CD4-positive, alpha-beta T cell (primary cell): ENCODE data around the gene ALDOC. TPM values are rescaled to one million over a fixed set of nuclear protein-coding genes. Genes with fewer than 3 reads are reported as not detected.

Experiments used
- ATAC-seq: fragments of 200-7000 bp; cut with Tn5 transposase; one replicate; pipeline ENCODE4 v1.10.0; 2022; ENCODE audit warnings: mild to moderate bottlenecking; ENCODE audit not compliant: poor library complexity
- CTCF ChIA-PET: fragments of 350-600 bp; sonication (Branson Sonifier 250); formaldehyde crosslinking; loops from one replicate; lab custom pipeline; 2021; ENCODE audit warnings: antibody characterized with exemption, inconsistent platforms; lab: Charles Lee
- POLR2A ChIA-PET: fragments of 350-600 bp; sonication (Branson Sonifier 250); formaldehyde crosslinking; loops from one replicate; lab custom pipeline; 2021; ENCODE audit warnings: antibody characterized with exemption, inconsistent platforms; lab: Charles Lee
- DNase-seq, 14 experiments: peaks; one replicate each; pipeline ENCODE4 v3.0.0-alpha.2; 2013 to 2020; ENCODE audit warnings: mixed read lengths in 2 of 14
- H3K27ac ChIP-seq, 2 donors: one replicate each; pipeline versions ENCODE4 v1.5.1 to v1.7.0; 2013; ENCODE audit warnings: low read length in 2 of 2, low read depth in 1 of 2, mild to moderate bottlenecking in 1 of 2
- H3K27me3 ChIP-seq, 2 experiments: 1 replicate in 1 of 2; 2 replicates in 1 of 2; pipeline versions ENCODE4 v1.6.1 to v1.7.0; 2013; ENCODE audit warnings: low read length in 2 of 2, control low read depth in 1 of 2, mild to moderate bottlenecking in 1 of 2, moderate library complexity in 1 of 2; ENCODE audit not compliant: insufficient read depth in 2 of 2, control insufficient read depth in 1 of 2
- H3K36me3 ChIP-seq: one replicate; pipeline ENCODE4 v1.6.1; 2013; ENCODE audit warnings: low read length, control low read depth; ENCODE audit not compliant: insufficient read depth
- H3K4me1 ChIP-seq: one replicate; pipeline ENCODE4 v1.6.1; 2013; ENCODE audit warnings: low read length, control low read depth; ENCODE audit not compliant: insufficient read depth
- H3K4me3 ChIP-seq: one replicate; pipeline ENCODE4 v1.5.1; 2013; ENCODE audit warnings: mild to moderate bottlenecking, low read length, moderate library complexity
- H3K9me3 ChIP-seq, 2 experiments: 1 replicate in 1 of 2; 2 replicates in 1 of 2; pipeline versions ENCODE4 v1.6.1 to v1.7.0; 2013; ENCODE audit warnings: low read length in 2 of 2, mild to moderate bottlenecking in 2 of 2, control low read depth in 1 of 2, moderate library complexity in 1 of 2; ENCODE audit not compliant: control insufficient read depth in 1 of 2, insufficient read depth in 1 of 2
- H3K27ac Mint-ChIP-seq: one replicate; pipeline ENCODE4 v1.8.0; 2020; ENCODE audit warnings: mixed read lengths
- H3K27me3 Mint-ChIP-seq: one replicate; pipeline ENCODE4 v1.8.0; 2021; ENCODE audit warnings: mixed read lengths
- H3K36me3 Mint-ChIP-seq: one replicate; pipeline ENCODE4 v1.8.0; 2021; ENCODE audit warnings: low read depth, mixed read lengths
- H3K4me1 Mint-ChIP-seq: one replicate; pipeline ENCODE4 v1.8.0; 2021; ENCODE audit warnings: low read depth, mixed read lengths
- H3K4me3 Mint-ChIP-seq: one replicate; pipeline ENCODE4 v1.8.0; 2020; ENCODE audit warnings: mild to moderate bottlenecking, mixed read lengths
- H3K9me3 Mint-ChIP-seq: one replicate; pipeline ENCODE4 v1.8.0; 2020; ENCODE audit warnings: mixed read lengths
- CTCF ChIP-seq: fragments of 200-600 bp; IDR thresholded peaks from one replicate; pipeline ENCODE4 v1.8.0; 2022; ENCODE audit warnings: antibody characterized with exemption, mild to moderate bottlenecking
- intact Hi-C, 2 experiments: fragments of 100-400 bp; cut with DNase I in 1 of 2; cut with micrococcal nuclease in 1 of 2; formaldehyde crosslinking; loops; one replicate each; pipeline versions ENCODE4 v1.15.1 to v1.9.0; 2023 to 2025; cut with DNase I, micrococcal nuclease
- total RNA-seq, 174 experiments: library from RNA in 2 of 174; stranded (reverse) in 2 of 174; gene quantifications; one replicate each; pipeline ENCODE4 v1.2.3 and lab custom pipeline; 2021 to 2026

Gene ALDOC
- total RNA-seq, 2 experiments from 2014 or later, result 21.8 to 22.7 TPM

DNA sequence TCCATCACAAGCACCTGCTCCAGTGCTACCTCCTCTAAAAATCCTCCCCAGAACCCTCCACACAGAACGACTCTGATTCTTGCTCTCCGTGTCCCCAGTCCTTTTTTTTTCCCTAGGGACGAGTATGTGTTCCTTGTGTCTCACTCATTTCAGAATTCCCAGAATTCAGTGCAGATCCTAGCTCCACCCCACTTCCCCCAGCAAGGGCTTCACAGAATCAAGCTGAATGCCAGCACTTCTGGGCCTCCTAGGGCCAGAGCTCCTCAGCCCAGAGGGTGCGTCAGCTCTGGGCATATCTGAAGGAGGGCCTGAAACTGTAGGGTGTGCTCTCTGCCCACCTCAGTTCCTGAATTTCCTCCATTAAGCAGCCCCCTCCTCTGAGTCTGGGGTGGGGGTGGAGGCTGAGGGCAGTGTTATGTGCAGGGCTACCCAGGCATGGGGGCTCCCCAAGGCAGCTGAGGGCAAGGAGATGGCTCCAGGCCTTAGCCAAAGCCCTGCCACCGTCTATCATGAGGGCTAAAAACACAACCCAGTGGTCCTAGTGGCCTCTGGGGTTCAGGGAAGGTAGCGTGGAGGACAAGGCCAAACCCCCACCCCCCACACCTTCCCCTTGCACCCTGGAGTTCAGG, 30.8 kb downstream of the ALDOC start:
- H3K4me3 ChIP-seq, result no peak overlapping the region
- peak overlapping the region; percentile 56 for H3K27ac Mint-ChIP-seq
- H3K27ac ChIP-seq, result no peak overlapping the region
- peaks cover 40% of the 10 kb centered on the region for H3K4me1 ChIP-seq
- H3K27me3 Mint-ChIP-seq, result no peaks in the 10 kb centered on the region
- no peaks in the 10 kb centered on the region for H3K9me3 ChIP-seq
- H3K27me3 ChIP-seq, result no peaks in the 10 kb centered on the region
- DNase-seq (no peak), ATAC-seq (no peak)
- H3K4me1 Mint-ChIP-seq, result peaks cover 38% of the 10 kb centered on the region
- no peaks in the 10 kb centered on the region for H3K9me3 Mint-ChIP-seq
- H3K36me3 ChIP-seq, result peaks cover 18% of the 10 kb centered on the region
- peaks cover 9% of the 10 kb centered on the region for H3K36me3 Mint-ChIP-seq
- TF ChIP-seq CTCF, result no peak
- ChIA-PET POLR2A (interaction anchor here (0.8 kb wide), 1 partner anchor 54 kb away, joined by 3 read pairs; no protein-coding TSS in a partner anchor), CTCF (no interaction called here)
- H3K4me3 Mint-ChIP-seq, result no peak overlapping the region
- intact Hi-C loops, result loop anchor here in 1 of 2 experiments (5.0 to 10.0 kb wide), 2 partner anchors 66 to 161 kb away; partner anchors contain the start of gene RSKR

GRCh38 chr17:28545141-28545503, 31.6 kb downstream of the ALDOC start:
- ATAC-seq, result no peak
- H3K27me3 ChIP-seq, result no peaks in the 10 kb centered on the region
- H3K36me3 ChIP-seq, result peaks cover 18% of the 10 kb centered on the region
- Mint-ChIP-seq H3K4me1 (peaks cover 30% of the 10 kb centered on the region), H3K27me3 (no peaks in the 10 kb centered on the region), H3K9me3 (no peaks in the 10 kb centered on the region), H3K27ac (no peak overlapping the region), H3K36me3 (peaks cover 9% of the 10 kb centered on the region), H3K4me3 (no peak overlapping the region)
- intact Hi-C loops, result loop anchor here in 1 of 2 experiments (5.0 to 10.0 kb wide), 2 partner anchors 67 to 160 kb away; partner anchors contain the start of gene RSKR
- H3K27ac ChIP-seq, result no peak overlapping the region
- DNase-seq, result no peak
- peaks cover 32% of the 10 kb centered on the region for H3K4me1 ChIP-seq
- no peak overlapping the region for H3K4me3 ChIP-seq
- no peak for TF ChIP-seq CTCF
- H3K9me3 ChIP-seq, result no peaks in the 10 kb centered on the region
- CTCF ChIA-PET, result no interaction called here
- POLR2A ChIA-PET, result no interaction called here

- Mint-ChIP-seq H3K36me3 (peaks cover 9% of the 10 kb centered on the region), H3K27ac (no peak overlapping the region), H3K9me3 (no peaks in the 10 kb centered on the region), H3K27me3 (no peaks in the 10 kb centered on the region), H3K4me1 (peaks cover 25% of the 10 kb centered on the region), H3K4me3 (no peak overlapping the region)
- ChIA-PET POLR2A (no interaction called here), CTCF (no interaction called here)
- no peaks in the 10 kb centered on the region for H3K27me3 ChIP-seq
- peaks cover 26% of the 10 kb centered on the region for H3K4me1 ChIP-seq
- intact Hi-C loops, result loop anchor here (5.0 to 10.0 kb wide), 3 partner anchors 68 to 737 kb away; partner anchors contain the start of gene RSKR (in 1 of the 2)
- no peak overlapping the region for H3K4me3 ChIP-seq
- peaks cover 18% of the 10 kb centered on the region for H3K36me3 ChIP-seq
- no peak for TF ChIP-seq CTCF
- ATAC-seq, result no peak
- DNase-seq, result no peak
- no peak overlapping the region for H3K27ac ChIP-seq
- no peaks in the 10 kb centered on the region for H3K9me3 ChIP-seq
Measured at GRCh38 chr17:28544402-28545140, 32.1 kb downstream of the ALDOC start.
